HG02870 (cell line): ENCODE results near the gene PTPRR.
"Not testable (repeated sequence)": the region's sequence is repeated elsewhere in the genome, so short reads cannot be mapped to it uniquely, and the experiment has no call there.

Source experiments
- ATAC-seq: cut with Tn5 transposase; IDR thresholded peaks from one replicate; pipeline ENCODE4 v1.9.1; 2021; ENCODE audit warnings: mild to moderate bottlenecking, moderate library complexity; ENCODE audit not compliant: unreplicated experiment

The PTPRR gene

DNA sequence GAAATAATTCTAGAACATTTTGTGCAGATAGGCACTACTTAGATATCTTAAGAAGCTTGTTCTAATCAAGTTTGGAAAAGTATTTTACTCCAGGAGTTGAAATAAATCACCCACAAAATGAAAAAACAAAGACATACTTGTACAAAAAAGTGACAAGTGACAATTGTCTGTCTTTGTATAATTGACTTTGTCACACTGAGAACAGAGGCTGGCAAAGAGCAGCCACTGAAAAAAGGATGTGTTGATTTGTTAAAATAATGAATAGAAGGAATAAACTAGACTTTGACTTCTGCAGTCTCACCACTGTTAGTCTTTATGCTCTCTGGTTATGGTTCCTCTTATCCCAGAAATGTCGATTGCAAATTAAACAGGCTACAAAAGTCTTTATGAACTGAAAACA, 77.6 kb downstream of the PTPRR start:
- ATAC-seq: no peak

DNA sequence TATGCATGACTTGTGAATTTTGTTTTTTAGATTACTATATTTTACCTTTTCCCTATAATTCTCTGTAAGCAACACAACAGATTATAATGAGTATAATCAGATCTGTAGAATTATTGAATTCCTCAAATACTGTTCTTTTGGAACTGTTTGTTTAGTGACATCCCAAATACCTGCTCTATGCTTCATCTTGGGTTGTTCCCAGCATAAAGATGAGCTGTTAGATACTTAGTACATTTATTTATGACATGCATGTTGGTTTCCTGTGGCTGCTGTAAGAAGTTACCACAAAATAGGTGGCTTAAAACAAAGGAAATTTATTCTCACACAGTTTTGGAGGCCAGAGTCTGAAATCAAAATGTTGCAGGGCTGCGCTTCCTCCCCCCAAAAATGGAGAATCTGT, 78.4 kb downstream of the PTPRR start:
- ATAC-seq: no peak

DNA sequence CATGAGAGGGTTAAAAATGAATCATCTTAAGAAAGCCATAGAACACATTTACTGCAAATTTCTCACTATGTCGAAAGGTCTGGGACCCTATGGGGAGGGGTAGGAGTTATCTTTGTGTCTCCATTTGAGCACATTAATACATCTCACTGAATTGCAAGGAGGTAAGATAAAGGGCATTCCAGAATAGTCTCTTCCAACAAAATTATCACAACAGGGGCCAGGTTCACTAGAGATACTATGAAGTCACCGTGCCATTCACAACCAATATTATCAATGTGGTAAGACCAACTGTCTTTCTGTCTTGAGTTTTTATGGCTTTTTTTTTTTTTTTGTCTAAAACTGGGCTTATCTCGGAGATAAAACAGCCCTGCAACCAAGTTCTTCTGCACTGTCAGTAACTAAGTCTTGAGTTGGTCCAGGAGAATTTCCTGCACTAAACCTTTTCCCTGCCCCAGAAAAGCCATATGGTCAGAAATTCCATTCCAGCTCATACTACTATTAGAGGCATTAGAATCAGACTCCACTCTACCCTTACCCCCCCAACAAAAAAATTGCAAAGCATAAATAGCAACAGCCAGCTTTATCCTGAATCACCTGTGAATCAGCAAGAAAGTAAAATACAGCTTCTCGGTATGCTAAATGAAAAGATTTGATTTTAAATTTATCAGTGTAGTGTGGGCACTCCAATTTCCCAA, 79.7 kb downstream of the PTPRR start:
- no peak for ATAC-seq

DNA sequence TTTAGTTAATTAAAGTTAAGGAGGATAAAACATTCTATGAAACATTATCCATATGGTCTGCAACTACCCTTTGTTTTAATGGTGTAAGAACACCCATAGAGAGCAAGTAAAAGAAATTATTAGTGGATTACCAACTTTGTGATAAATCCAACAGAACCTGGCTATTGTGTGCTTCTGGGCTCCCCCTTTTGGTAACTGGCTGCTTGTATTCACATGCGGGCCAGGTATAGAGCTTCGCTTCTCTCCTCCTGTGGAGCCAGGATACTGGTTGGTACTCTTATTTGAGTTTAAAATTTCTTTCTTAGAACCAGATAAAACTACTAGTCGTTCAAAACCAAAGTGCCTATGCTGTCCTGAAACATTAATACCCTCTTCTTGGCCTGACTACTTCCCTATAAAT, 81.0 kb downstream of the PTPRR start:
- no peak for ATAC-seq

DNA sequence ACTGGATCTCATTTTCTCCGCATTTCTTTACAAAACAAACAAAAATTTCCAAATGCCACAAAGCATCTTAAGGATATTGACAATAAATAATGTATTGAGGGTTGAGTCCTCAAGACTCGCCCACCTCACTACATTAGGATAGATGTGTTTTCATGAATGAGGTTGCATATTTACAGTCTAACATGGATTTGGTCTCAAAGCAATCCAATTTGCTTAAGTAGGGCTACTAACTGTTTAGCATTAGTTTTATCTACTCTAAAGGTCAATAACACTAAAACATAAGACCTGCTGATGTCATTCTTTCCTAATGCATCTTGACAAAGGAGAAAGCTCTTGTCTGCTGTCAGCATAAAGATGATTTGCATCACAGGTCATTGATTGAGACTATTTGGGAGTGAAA, 82.4 kb downstream of the PTPRR start:
- no peak for ATAC-seq

DNA sequence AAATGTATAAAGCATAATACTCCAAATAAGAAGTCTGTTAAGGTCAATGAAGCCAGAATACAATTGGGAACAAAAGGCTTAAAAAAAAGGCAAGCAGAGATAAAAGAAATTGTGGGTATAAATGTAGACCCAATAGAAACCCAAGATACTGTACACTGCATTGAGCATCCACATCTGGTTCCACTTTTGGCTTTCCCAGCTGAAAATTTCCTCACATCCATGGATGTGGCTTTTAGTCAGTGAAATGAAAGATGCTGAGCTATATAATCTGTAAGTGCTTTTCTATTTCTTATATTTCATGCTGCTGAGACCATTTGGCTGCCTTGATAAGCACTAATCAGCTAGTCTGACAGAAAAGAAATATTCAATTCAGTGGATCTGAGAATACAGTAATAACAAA, 83.5 kb downstream of the PTPRR start:
- ATAC-seq: no peak

DNA sequence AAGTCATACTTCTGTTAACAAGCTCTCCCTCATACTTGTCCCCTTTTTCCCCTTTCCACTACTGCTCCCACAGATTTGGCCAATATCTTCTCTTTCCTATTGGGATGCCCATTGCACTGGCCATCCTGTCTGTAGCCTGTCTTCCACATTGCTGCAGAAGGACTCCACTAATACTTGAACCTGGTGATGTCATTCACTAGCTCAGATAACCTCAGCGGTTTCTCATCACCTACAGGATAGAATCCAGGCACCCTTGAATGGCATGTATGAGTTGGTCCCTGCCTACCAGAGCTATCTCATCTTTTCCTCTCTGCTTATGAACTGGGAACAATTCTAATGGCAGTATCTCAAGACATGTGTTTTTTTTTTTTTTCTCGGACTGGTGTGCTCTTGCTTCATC, 84.6 kb downstream of the PTPRR start:
- ATAC-seq: no peak

DNA sequence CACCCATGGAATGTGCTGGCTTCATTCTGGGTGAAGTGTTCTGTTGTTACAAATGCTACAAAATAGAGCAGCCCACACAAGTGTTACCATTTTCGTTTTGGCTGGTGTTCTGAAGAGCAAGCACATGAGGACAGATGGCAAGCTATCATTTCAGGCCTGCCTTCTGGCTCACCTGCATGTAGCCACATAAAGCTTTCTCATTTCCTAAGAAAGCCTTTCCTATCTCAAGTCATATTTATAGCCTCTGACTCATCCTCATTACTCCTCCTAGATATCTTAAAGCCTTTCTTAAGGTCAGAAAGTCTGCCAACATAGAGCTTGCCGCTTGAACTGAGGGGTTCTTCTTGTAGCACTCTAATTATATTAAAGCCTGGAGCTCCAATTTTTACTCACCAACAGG, 89.0 kb downstream of the PTPRR start:
- ATAC-seq: no peak

DNA sequence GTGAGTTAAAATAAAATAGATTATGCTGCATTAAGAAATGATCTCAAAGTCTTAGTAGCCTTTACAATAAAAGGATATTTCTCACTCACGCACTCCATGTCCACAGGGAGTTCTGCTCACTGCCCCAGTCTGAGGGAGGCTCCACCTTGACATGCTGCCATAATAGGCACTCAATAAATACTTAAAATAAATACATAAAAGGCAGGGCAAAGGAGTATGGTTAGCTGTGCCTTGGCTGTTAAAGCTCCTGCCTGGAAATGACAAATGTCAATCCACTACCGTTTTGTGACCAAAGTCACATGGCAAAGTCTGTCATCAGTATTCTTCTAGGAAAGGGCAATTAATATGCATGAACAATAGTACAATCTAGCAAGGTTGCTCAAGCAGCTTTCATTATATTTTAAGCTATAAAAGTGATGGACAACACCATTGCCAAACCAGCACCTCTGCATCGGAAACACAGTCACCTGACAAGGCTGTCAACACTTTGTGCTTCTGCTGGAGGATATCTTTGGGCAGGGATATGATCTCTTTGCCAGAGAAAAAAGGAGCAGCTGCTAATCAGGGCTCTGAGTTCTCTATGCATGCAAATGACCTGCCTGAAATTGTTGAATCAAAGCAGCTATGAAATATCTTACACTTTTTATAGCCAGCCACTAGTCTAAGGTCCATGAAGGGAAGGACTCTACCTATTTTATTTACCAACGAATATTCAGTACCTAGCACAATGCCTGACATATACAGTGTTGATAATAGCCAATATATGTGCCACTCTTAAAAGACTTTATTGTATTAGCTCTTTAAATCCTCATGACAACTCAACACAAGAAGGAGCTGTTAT, 90.1 kb downstream of the PTPRR start:
- no peak for ATAC-seq

DNA sequence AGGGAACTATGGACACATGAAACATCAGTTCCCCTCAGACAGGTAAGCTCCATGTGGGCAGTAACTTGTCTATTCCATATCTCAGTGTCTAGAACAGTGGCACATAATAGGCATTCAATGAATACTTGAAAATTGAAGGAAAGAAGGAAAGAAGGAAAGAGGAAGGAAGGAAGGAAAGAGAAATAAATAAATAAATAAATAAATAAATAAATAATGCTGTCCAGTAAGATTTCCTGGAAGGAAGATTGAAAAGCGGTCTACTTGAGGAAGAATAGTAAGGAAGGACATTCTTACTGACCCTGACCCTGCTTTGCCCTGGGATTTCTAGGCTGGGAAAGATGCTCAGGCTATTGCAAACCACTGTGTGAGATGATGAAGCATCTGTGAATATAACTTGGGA, 91.5 kb downstream of the PTPRR start:
- no peak for ATAC-seq

DNA sequence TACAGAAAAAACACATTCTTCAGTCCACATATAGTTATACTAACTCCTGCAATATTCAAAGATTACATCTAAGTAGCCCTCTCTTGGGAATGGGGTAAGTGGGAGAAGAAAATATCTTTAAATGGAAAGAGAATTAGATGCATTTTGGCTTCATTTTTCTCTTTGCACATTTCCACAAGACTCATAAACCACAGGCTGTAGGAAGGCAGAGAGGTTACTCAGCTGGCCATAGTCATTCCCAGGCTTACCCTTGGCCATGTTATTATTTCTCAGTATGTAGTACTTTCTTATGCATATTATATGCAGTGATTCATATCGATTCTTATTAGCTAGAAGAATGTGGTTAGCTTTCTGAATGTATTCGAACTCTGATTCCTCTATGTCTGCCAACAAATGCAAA, 92.2 kb downstream of the PTPRR start:
- ATAC-seq: no peak

DNA sequence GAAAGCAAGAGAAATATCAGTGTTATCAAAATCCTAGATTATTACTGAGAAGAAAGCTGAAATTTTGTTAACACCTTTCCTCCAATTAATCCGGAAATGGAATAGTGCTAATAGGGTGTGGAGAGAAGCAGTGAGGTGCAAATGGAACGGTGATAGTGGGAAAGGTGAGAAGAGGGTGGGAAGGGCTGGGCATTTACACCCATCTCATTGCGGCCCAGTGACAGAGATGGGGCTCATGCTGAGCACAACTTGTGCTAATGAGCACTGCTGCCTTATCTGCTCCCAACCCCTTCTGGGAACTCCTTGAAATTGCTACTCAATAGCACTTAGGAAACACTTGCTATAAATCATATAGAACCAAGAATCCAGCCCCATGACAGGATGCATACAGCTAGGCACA, 94.4 kb downstream of the PTPRR start:
- ATAC-seq: no peak

DNA sequence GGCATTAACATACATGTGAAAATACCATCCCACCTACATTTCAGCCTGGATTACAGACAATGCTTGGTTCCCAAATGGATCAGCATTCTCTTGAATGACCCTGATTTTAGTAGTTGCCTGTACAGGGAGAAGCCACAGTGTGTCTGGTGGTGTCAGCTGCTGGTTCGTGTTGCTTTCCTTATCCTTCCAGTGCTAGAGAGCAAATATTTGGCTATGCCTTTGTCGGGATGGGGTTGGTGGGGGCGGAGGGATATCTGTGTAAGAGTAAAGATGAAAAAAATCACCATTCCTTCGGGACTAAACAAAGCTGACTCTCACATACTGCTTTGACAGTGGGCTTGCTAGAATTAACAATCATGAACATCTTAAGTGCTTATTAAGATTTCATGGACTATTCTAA, 96.0 kb downstream of the PTPRR start:
- ATAC-seq: no peak

DNA sequence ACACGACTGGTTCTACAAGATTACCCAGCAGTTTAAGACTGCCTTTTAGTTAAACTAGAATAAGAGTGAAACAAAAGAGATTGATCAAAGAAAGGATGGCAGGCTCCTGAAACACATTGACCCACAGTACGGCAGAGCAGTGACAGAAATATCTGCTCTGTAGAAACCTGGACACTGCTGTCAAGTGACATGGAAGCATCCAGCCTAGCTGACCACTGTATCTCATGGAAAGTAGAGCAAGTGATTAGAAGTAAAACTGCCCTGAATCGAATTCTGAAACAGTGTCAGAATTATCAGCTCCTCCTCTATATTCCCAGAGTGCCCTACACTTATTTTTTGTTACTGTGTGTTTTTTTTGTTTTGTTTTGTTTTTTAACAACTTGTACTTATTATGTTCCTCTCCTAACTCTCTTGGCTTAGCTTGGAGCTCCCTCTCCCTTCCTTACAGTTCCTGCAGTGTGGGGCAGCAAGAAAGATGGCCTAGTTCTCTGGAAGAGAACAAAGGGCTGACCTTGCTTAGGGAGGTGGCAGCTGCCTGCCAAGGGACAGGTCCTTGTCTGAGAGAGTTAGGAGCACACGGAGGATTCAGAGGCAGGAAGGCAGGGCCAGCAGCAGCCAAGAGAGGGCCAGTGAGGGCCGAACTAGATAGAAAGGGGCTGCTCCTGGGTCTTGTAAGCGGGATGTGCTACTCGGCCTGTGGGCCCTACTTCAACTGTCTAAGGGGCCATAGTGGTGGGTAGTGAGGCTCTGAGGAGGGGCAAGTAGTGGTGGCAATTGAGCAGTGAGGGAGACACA, 97.2 kb downstream of the PTPRR start:
- ATAC-seq: no peak

DNA sequence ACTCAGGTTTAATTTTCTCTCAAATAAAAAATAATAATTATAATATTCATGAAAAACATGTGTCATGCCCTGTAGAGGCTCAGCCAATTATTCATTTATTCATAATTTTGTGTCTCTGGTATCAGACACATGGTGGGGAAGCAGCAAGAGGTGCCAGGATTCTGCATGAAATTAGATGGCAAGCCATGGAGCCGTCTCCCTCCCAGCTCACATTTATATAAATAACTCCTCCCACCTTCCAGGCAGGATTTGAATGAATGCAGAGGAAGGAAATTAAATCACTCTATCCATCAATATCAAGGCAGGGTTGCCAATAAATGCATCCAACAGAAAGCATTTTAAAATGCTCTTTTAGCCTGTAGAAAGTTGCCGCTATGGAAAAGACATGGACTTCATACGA, 98.1 kb downstream of the PTPRR start:
- ATAC-seq: no peak

DNA sequence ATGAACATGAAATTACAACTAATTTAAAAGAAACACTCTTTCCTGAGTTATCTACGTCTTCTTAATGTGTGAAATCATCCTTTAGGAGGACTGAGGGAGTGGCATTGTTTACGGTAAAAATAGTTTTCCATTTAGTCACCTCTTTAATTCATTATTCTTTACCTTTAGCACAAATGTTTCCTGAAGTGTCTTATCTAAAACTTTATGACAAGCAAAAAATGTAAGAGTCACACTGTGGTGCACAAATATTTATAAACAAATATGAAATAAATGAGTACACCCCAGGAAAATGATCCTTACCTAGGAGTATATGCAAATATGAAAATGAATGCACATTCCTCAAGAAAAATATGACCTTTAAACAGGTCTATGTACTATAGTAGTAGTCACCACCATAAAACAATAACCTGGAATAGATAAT, 104.6 kb downstream of the PTPRR start:
- ATAC-seq: no peak

DNA sequence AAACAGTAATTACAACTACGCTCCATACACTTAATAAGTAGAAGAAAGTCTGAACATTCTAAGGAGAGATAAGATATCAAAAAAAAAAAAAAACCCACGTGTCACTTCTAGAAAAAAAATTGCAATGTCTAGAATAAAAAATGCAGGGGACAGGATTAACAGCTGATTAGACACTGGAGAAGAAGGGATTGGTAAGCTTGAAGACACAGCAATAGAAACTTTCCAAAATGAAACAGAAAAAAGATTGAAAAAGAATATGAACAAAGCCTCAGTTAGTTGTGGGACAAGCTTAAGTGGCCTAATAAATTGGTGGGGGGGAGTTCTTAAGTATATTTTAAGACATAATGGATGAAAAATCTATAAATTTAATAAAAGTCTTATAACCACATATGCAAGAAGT, 105.5 kb downstream of the PTPRR start:
- ATAC-seq: no peak

DNA sequence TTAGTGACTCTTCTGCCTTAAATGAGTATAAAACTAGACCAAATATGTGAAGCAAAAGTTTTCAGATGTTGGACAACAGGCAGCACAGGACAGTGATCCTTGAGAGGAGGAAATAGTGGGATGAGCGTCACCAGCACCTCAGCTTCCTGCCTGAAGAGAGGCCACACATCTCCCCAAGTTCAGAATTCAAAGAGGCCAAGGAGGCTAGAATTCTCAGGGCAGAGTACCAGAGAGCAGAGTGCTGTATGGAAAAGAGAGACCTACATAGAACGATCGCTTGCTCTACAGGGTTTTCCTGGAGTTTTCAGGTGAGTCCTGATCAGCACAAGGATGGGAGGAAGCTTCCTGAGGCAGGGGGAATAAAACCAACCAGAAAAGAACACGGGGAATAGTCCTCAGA, 107.0 kb downstream of the PTPRR start:
- ATAC-seq: no peak

DNA sequence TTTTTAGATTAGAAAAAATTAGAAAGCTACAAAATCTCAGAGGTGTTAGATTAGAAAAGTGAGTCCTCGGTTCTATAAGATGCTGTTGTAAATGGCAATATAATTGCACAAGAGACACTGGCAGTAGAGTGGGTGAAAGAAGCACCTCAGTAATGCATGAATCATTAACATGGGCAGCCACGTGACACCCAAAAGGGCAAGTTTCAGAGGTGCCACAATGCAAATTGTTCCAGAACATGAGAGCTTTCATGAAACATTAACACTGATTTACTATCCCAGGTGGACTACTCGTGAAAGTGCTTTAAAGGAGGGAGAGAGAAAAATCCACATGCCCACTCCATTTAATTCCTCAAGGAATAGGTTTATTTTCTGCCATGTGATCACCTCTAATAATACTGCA, 108.4 kb downstream of the PTPRR start:
- no peak for ATAC-seq

DNA sequence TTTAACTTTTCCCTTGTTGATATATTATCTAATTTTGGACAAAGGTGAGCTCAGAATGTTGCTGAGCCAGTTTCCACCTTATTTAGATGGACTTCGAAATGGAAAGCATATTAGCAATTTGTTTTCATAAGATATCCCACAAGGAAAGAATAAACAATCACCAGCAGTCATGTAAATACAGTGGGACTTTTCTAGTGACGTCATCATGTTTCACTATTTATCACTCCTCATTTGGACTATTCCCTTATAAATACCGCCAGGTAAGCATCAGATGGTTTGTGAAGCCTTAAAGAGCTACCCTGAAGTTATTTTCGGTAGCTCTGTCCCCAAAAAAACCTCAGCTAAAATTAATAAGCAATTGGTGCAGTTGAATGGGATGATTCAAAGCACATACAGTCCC, 110.7 kb downstream of the PTPRR start:
- no peak for ATAC-seq

DNA sequence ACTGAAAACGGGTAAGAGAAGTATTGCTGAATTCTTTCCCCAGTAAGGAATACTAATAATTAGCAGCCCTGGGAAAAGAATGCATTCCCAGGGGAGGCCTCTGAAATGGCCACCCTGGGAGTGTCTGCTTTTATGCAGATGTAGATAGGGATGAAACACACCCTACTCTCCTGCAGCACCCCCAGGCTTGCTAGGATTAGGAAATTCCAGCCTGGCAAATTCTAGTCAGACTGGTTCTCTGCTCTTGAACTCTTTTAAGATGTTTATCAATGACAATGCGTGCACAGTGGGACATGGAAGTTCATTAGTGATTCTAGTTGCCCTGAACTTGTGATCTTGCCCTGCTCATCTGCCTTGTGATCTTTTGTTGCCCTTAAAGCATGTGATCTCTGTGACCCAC, 112.5 kb downstream of the PTPRR start:
- ATAC-seq: not testable (repeated sequence)

DNA sequence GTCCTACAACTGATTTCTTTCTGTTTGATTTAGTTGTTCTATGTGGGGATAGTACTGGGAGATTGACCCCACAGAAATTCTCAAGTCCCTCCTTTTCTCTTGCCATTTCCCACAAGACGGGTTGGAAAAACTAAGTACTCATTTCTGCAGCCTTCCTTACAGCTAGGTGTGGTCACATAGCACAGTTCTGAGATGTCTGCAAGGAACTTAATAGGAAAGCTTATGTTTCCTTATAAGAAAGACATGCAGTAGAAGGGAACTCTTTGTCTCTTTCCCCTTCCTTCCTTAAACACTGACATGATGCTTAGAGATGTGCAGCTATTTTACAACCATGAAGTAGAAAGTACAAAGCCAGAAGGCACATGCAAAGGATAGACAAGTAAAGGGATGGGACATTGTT, 113.7 kb downstream of the PTPRR start:
- ATAC-seq: no peak
